Lower leg skin (tissue), 3 donors: Measurements from ENCODE around the gene RAPGEF5.

ENCODE experiments used
- CTCF ChIP-seq, 3 donors: fragments of 450-650 bp; IDR thresholded peaks; one replicate each; pipeline ENCODE4 v1.5.1; 2016; ENCODE audit warnings: antibody characterized with exemption in 3 of 3, mild to moderate bottlenecking in 3 of 3, moderate library complexity in 2 of 3
- POLR2A ChIP-seq, 2 donors: fragments of 450-650 bp; IDR thresholded peaks; one replicate each; pipeline ENCODE4 v1.6.1; 2016 to 2017; ENCODE audit warnings: antibody characterized with exemption in 2 of 2, mild to moderate bottlenecking in 1 of 2, moderate library complexity in 1 of 2

GRCh38 chr7:22151901-22152300 lies 205.1 kb downstream of the RAPGEF5 start:
- TF ChIP-seq CTCF (IDR thresholded peaks at IDR 0.05) (no peak), POLR2A (IDR thresholded peaks at IDR 0.05) (no peak)
